IMR-90 (cell line): ENCODE results near the gene MRPL47. TPM values are rescaled to one million over a fixed set of nuclear protein-coding genes. Genes with fewer than 3 reads are reported as not detected.

Experiments
- ATAC-seq: fragments of 200-7000 bp; cut with Tn5 transposase; 2 replicates; pipeline ENCODE4 v1.9.1; 2020; ENCODE audit warnings: low read depth, mild to moderate bottlenecking, moderate library complexity
- BruUV-seq: library from RNA; stranded (reverse); fragments of 400-500 nt; replicated peaks from 2 replicates; lab custom pipeline; 2021; lab: Mats Ljungman, UMichigan
- CTCF ChIA-PET: fragments of 300-600 bp; formaldehyde crosslinking; extraction: SDS; loops from one replicate; lab custom pipeline; 2021; ENCODE audit warnings: antibody characterized with exemption; lab: Yijun Ruan, JAX
- POLR2A ChIA-PET: fragments of 300-600 bp; sonication (Branson Sonifier 250); formaldehyde crosslinking; loops from one replicate; lab custom pipeline; 2022; ENCODE audit warnings: antibody characterized with exemption; ENCODE audit not compliant: unreplicated experiment; lab: Charles Lee
- DNase-seq: peaks from one replicate; pipeline ENCODE4 v3.0.0; 2013
- H2AFZ ChIP-seq: replicated peaks from 2 replicates; pipeline ENCODE3; 2013; ENCODE audit warnings: low read length, mild to moderate bottlenecking; ENCODE audit not compliant: poor library complexity
- H2AK5ac ChIP-seq: 2 replicates; pipeline ENCODE4 v1.6.1; 2013; ENCODE audit warnings: low read depth, low read length, inconsistent platforms
- H2AK9ac ChIP-seq: replicated peaks from 2 replicates; pipeline ENCODE3; 2013; ENCODE audit warnings: mild to moderate bottlenecking, low read depth, low read length, moderate library complexity; ENCODE audit not compliant: poor library complexity
- H2BK120ac ChIP-seq: 2 replicates; pipeline ENCODE4 v1.6.1; 2013; ENCODE audit warnings: low read depth, low read length, inconsistent platforms
- H2BK15ac ChIP-seq: 3 replicates; pipeline ENCODE4 v1.6.1; 2013; ENCODE audit warnings: low read depth, low read length, inconsistent platforms
- H2BK20ac ChIP-seq: 2 replicates; pipeline ENCODE4 v1.6.1; 2013; ENCODE audit warnings: low read depth, mild to moderate bottlenecking, inconsistent platforms, low read length, moderate library complexity
- H2BK5ac ChIP-seq: 2 replicates; pipeline ENCODE4 v1.6.1; 2013; ENCODE audit warnings: mild to moderate bottlenecking, low read depth, low read length, inconsistent platforms; ENCODE audit not compliant: poor library complexity, severe bottlenecking
- H3K14ac ChIP-seq: replicated peaks from 2 replicates; pipeline ENCODE4 v1.6.1; 2013; ENCODE audit warnings: low read depth, low read length, inconsistent platforms
- H3K18ac ChIP-seq: 2 replicates; pipeline ENCODE4 v1.6.1; 2013; ENCODE audit warnings: low read depth, low read length, control low read depth
- H3K23ac ChIP-seq: 2 replicates; pipeline ENCODE4 v1.6.1; 2013; ENCODE audit warnings: low read depth, low read length, inconsistent platforms
- H3K27ac ChIP-seq: 2 replicates; pipeline ENCODE4 v1.5.1; 2013; ENCODE audit warnings: mild to moderate bottlenecking, control low read depth, low read length; ENCODE audit not compliant: insufficient read depth
- H3K27me3 ChIP-seq: 2 replicates; pipeline ENCODE4 v1.6.1; 2013; ENCODE audit warnings: low read length; ENCODE audit not compliant: control insufficient read depth, insufficient read depth
- H3K36me3 ChIP-seq: 2 replicates; pipeline ENCODE4 v1.6.1; 2013; ENCODE audit warnings: low read length, mixed read lengths; ENCODE audit not compliant: control insufficient read depth, insufficient read depth
- H3K4ac ChIP-seq: 2 replicates; pipeline ENCODE4 v1.6.1; 2013; ENCODE audit warnings: low read depth, low read length, inconsistent platforms
- H3K4me1 ChIP-seq: 2 replicates; pipeline ENCODE4 v1.6.1; 2013; ENCODE audit warnings: low read length, mixed read lengths; ENCODE audit not compliant: control insufficient read depth, insufficient read depth
- H3K4me2 ChIP-seq: 2 replicates; pipeline ENCODE4 v1.6.1; 2013; ENCODE audit warnings: low read depth, mild to moderate bottlenecking, control low read depth, low read length, moderate library complexity
- H3K4me3 ChIP-seq: 2 replicates; pipeline ENCODE4 v1.5.1; 2013; ENCODE audit warnings: low read depth, mild to moderate bottlenecking, control low read depth, low read length, moderate library complexity; ENCODE audit not compliant: insufficient read depth
- H3K56ac ChIP-seq: 2 replicates; pipeline ENCODE4 v1.6.1; 2013; ENCODE audit warnings: low read length, inconsistent platforms; ENCODE audit not compliant: insufficient read depth; ENCODE audit errors: extremely low read depth
- H3K79me1 ChIP-seq, 2 experiments: 2 replicates each; pipeline ENCODE4 v1.6.1; 2013; ENCODE audit warnings: low read length in 2 of 2, inconsistent platforms in 1 of 2, low read depth in 1 of 2
- H3K9ac ChIP-seq: 2 replicates; pipeline ENCODE4 v1.6.1; 2013; ENCODE audit warnings: low read depth, low read length, control low read depth
- H3K9me1 ChIP-seq: 2 replicates; pipeline ENCODE4 v1.6.1; 2013; ENCODE audit warnings: low read length, inconsistent platforms; ENCODE audit not compliant: insufficient read depth
- H3K9me3 ChIP-seq: 2 replicates; pipeline ENCODE4 v1.6.1; 2013; ENCODE audit warnings: low read length; ENCODE audit not compliant: control insufficient read depth, insufficient read depth
- H4K20me1 ChIP-seq: 2 replicates; pipeline ENCODE4 v1.6.1; 2013; ENCODE audit warnings: low read length, inconsistent platforms; ENCODE audit not compliant: insufficient read depth
- H4K5ac ChIP-seq: 2 replicates; pipeline ENCODE4 v1.6.1; 2013; ENCODE audit warnings: mild to moderate bottlenecking, low read depth, low read length, control low read depth
- H4K8ac ChIP-seq, 2 experiments: 2 replicates each; pipeline ENCODE4 v1.6.1; 2013; ENCODE audit warnings: low read depth in 2 of 2, low read length in 2 of 2, control low read depth in 1 of 2, inconsistent platforms in 1 of 2
- H4K91ac ChIP-seq: 2 replicates; pipeline ENCODE4 v1.6.1; 2013; ENCODE audit warnings: low read depth, low read length, inconsistent platforms; ENCODE audit not compliant: insufficient read depth
- BHLHE40 ChIP-seq: fragments of 150-350 bp; IDR thresholded peaks from 2 replicates; pipeline ENCODE4 v1.6.1; 2016; ENCODE audit warnings: mild to moderate bottlenecking, low read depth, low read length
- CEBPB ChIP-seq: IDR thresholded peaks from 2 replicates; pipeline ENCODE4 v1.6.1; 2012; ENCODE audit warnings: low read depth, low read length, improper control_type of control experiment
- ELK1 ChIP-seq: fragments of 150-350 bp; IDR thresholded peaks from 2 replicates; pipeline ENCODE4 v1.6.1; 2016; ENCODE audit warnings: low read depth, mild to moderate bottlenecking, low read length, moderate library complexity, borderline replicate concordance
- MXI1 ChIP-seq: IDR thresholded peaks from 2 replicates; pipeline ENCODE4 v1.6.1; 2012; ENCODE audit warnings: low read depth, mild to moderate bottlenecking, low read length, moderate library complexity, borderline replicate concordance
- RAD21 ChIP-seq: IDR thresholded peaks from 2 replicates; pipeline ENCODE4 v1.6.1; 2012; ENCODE audit warnings: low read length, improper control_type of control experiment
- RCOR1 ChIP-seq: IDR thresholded peaks from 2 replicates; pipeline ENCODE4 v1.6.1; 2012; ENCODE audit warnings: mild to moderate bottlenecking, low read length, improper control_type of control experiment; ENCODE audit not compliant: insufficient replicate concordance
- RFX5 ChIP-seq: IDR thresholded peaks from 2 replicates; pipeline ENCODE4 v1.8.0; 2012; ENCODE audit warnings: low read depth, mild to moderate bottlenecking, low read length, moderate library complexity
- SMC3 ChIP-seq: fragments of 150-350 bp; IDR thresholded peaks from 2 replicates; pipeline ENCODE4 v1.6.1; 2016; ENCODE audit warnings: low read depth, mild to moderate bottlenecking, antibody characterized with exemption, low read length, moderate library complexity
- WGBS, 2 experiments: methylation state at CpG; one replicate each; pipeline versions ENCODE4 v1.1.5 to v1.1.7; 2013; ENCODE audit warnings: missing lambda C conversion rate in 2 of 2; ENCODE audit not compliant: insufficient read length in 1 of 2; ENCODE audit errors: extremely low coverage in 2 of 2; 5-methylcytosine and 5-hydroxymethylcytosine counted together
- dilution Hi-C: fragments of 300-500 bp; cut with HindIII; formaldehyde crosslinking; loops from one replicate; pipeline ENCODE4 v1.14.3; 2018; ENCODE audit warnings: low sequenced_read_pairs; ENCODE audit not compliant: unreplicated experiment
- in situ Hi-C: fragments of 300-500 bp; cut with MboI; formaldehyde crosslinking; loops from 3 replicates; pipeline ENCODE4 v1.14.3; 2019; ENCODE audit warnings: low sequenced_read_pairs, inconsistent platforms, mixed read lengths
- intact Hi-C: fragments of 100-400 bp; cut with micrococcal nuclease; formaldehyde crosslinking; loops from 2 replicates; pipeline ENCODE4 v1.10.0; 2022
- polyA plus RNA-seq, 3 experiments: library from polyadenylated mRNA; depleted of rRNA; stranded (reverse); fragments of >200 nt; gene quantifications; 2 replicates each; pipeline ENCODE4 v1.2.3, GENCODE V29; 2012; ENCODE audit warnings: low replicate concordance in 1 of 3
- total RNA-seq: library from RNA; depleted of rRNA; stranded (reverse); fragments of >200 nt; gene quantifications from 2 replicates; pipeline ENCODE4 v1.2.3, GENCODE V29; 2012
- TF ChIP-seq, protein P1 (sequence below): fragments of 150-350 bp; IDR thresholded peaks from 2 replicates; pipeline ENCODE4 v1.6.1; 2017; ENCODE audit warnings: mild to moderate bottlenecking, antibody characterized with exemption, low read length, low read depth
- TF ChIP-seq, protein P2 (sequence below): conservative IDR thresholded peaks from 2 replicates; pipeline ENCODE4 v1.5.1; 2012; ENCODE audit warnings: mild to moderate bottlenecking, low read depth, low read length, improper control_type of control experiment

The MRPL47 gene
- total and polyA plus RNA-seq, 2 of the 4 experiments (the other 2 are of a cell fraction) = 41.4 to 43.7 TPM

GRCh38 chr3:179551349-179552105, 52.9 kb downstream of the MRPL47 start (continued):
- TF ChIP-seq ELK1 (no peak), RCOR1 (no peak), CEBPB (no peak), RFX5 (no peak)

DNA sequence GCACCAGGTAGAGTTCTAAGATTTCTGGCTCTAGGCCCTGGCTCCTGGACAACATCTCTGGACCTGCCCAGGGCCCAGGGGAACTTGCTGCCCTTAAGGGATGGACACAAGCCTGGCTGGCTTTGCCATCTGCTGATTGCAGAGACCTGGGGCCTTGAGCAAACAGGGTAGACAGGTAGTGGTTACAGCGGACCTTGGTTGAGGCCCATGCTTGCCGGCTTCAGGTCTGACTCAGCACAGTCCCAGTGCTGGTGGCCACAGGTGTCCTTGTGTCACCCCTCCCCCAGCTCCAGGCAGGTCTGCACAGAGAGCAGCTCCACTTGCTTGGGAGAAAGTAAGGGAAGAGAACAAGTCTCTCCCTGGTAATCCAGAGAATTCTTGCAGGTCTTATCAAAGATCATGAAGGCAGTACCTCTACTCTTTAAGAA, 57.6 kb downstream of the MRPL47 start:
- no peak overlapping the region for H2BK120ac ChIP-seq
- H4K91ac ChIP-seq = no peak overlapping the region
- no peak overlapping the region for H3K4me2 ChIP-seq
- no peak overlapping the region for H2AK9ac ChIP-seq
- H3K14ac ChIP-seq = no peak overlapping the region
- POLR2A ChIA-PET = no interaction called here
- H3K27me3 ChIP-seq = no peaks in the 10 kb centered on the region
- 100% methylated on average over 1 of the region's 2 CpGs; no CpG with 5 or more reads in 1 of the 2 experiments for WGBS, 2 experiments
- H3K56ac ChIP-seq = no peak overlapping the region
- H4K5ac ChIP-seq = no peak overlapping the region
- DNase-seq (no peak), ATAC-seq (no peak)
- H3K23ac ChIP-seq = no peak overlapping the region
- no peak overlapping the region for H3K4me3 ChIP-seq
- dilution Hi-C loops (no loop called here), in situ Hi-C loops (no loop called here), intact Hi-C loops (no loop called here)
- H2AFZ ChIP-seq = no peak overlapping the region
- H4K20me1 ChIP-seq = no peaks in the 10 kb centered on the region
- H3K36me3 ChIP-seq = no peaks in the 10 kb centered on the region
- BruUV-seq = no TSS peak
- no peak overlapping the region for H2BK5ac ChIP-seq
- no peak overlapping the region for H3K9ac ChIP-seq
- no peak overlapping the region for H3K18ac ChIP-seq
- peaks cover 7% of the 10 kb centered on the region for H3K9me3 ChIP-seq
- no peak overlapping the region for H4K8ac ChIP-seq
- CTCF ChIA-PET = no interaction called here
- no peaks in the 10 kb centered on the region for H3K79me1 ChIP-seq
- H3K4ac ChIP-seq = no peak overlapping the region
- 0 out of 2 replicates have a peak, but pooled peaks cover 3% of the 10 kb centered on the region for H3K4me1 ChIP-seq
- H2BK20ac ChIP-seq = no peak overlapping the region
- peaks cover 3% of the 10 kb centered on the region; the same call in 1 of the 2 replicates for H3K9me1 ChIP-seq
- no peak overlapping the region for H2BK15ac ChIP-seq
- H2AK5ac ChIP-seq = no peak overlapping the region
- no peak overlapping the region for H3K27ac ChIP-seq
- TF ChIP-seq, protein P1, sequence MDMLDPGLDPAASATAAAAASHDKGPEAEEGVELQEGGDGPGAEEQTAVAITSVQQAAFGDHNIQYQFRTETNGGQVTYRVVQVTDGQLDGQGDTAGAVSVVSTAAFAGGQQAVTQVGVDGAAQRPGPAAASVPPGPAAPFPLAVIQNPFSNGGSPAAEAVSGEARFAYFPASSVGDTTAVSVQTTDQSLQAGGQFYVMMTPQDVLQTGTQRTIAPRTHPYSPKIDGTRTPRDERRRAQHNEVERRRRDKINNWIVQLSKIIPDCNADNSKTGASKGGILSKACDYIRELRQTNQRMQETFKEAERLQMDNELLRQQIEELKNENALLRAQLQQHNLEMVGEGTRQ = no peak
- TF ChIP-seq RAD21 (no peak), BHLHE40 (no peak), CEBPB (no peak), SMC3 (no peak), MXI1 (no peak), ELK1 (no peak)
- TF ChIP-seq, protein P2, sequence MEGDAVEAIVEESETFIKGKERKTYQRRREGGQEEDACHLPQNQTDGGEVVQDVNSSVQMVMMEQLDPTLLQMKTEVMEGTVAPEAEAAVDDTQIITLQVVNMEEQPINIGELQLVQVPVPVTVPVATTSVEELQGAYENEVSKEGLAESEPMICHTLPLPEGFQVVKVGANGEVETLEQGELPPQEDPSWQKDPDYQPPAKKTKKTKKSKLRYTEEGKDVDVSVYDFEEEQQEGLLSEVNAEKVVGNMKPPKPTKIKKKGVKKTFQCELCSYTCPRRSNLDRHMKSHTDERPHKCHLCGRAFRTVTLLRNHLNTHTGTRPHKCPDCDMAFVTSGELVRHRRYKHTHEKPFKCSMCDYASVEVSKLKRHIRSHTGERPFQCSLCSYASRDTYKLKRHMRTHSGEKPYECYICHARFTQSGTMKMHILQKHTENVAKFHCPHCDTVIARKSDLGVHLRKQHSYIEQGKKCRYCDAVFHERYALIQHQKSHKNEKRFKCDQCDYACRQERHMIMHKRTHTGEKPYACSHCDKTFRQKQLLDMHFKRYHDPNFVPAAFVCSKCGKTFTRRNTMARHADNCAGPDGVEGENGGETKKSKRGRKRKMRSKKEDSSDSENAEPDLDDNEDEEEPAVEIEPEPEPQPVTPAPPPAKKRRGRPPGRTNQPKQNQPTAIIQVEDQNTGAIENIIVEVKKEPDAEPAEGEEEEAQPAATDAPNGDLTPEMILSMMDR = no peak
